Endothelial cell of umbilical vein (primary cell): ENCODE results near the gene MISP3.

Source experiments
- EZH2 ChIP-seq: IDR thresholded peaks from 2 replicates; pipeline ENCODE4 v1.6.1; 2012; ENCODE audit warnings: borderline replicate concordance, low read depth, mild to moderate bottlenecking, moderate library complexity, low read length, inconsistent platforms; ENCODE audit not compliant: severe bottlenecking
- FOS ChIP-seq: IDR thresholded peaks from 2 replicates; pipeline ENCODE4 v1.6.1; 2011; ENCODE audit warnings: mild to moderate bottlenecking, low read length, moderate library complexity, borderline replicate concordance; ENCODE audit not compliant: insufficient read depth
- GATA2 ChIP-seq: IDR thresholded peaks from 2 replicates; pipeline ENCODE4 v1.7.0; 2011; ENCODE audit warnings: low read depth, mild to moderate bottlenecking, moderate library complexity, mixed read lengths, low read length; ENCODE audit not compliant: insufficient read length, insufficient read depth
- JUN ChIP-seq: IDR thresholded peaks from 2 replicates; pipeline ENCODE4 v1.6.1; 2011; ENCODE audit warnings: borderline replicate concordance, low read depth; ENCODE audit not compliant: insufficient read length, insufficient read depth
- MYC ChIP-seq: IDR thresholded peaks from one replicate; pipeline ENCODE4 v1.6.1; 2011; ENCODE audit warnings: mild to moderate bottlenecking, low read depth, low read length
- POLR2A ChIP-seq: IDR thresholded peaks from 2 replicates; pipeline ENCODE4 v1.6.1; 2012; ENCODE audit warnings: low read depth, mild to moderate bottlenecking, control low read depth, low read length
- POLR2AphosphoS5 ChIP-seq: IDR thresholded peaks from 2 replicates; pipeline ENCODE4 v1.6.1; 2012; ENCODE audit warnings: low read depth, mild to moderate bottlenecking, control low read depth, low read length, moderate library complexity; ENCODE audit not compliant: insufficient read depth
- TF ChIP-seq, protein P1 (sequence below), 2 donors: IDR thresholded peaks; 1 replicate in 1 of 2; 2 replicates in 1 of 2; pipeline ENCODE4 v1.5.1; 2011; ENCODE audit warnings: low read length in 2 of 2, mild to moderate bottlenecking in 2 of 2, moderate library complexity in 2 of 2, control low read depth in 1 of 2, inconsistent platforms in 1 of 2, low read depth in 1 of 2; ENCODE audit not compliant: insufficient read depth in 1 of 2; ENCODE audit errors: extremely low read depth in 1 of 2
- TF ChIP-seq, protein P2 (sequence below): IDR thresholded peaks from 2 replicates; pipeline ENCODE4 v1.6.1; 2011; ENCODE audit not compliant: insufficient read depth, insufficient read length

DNA sequence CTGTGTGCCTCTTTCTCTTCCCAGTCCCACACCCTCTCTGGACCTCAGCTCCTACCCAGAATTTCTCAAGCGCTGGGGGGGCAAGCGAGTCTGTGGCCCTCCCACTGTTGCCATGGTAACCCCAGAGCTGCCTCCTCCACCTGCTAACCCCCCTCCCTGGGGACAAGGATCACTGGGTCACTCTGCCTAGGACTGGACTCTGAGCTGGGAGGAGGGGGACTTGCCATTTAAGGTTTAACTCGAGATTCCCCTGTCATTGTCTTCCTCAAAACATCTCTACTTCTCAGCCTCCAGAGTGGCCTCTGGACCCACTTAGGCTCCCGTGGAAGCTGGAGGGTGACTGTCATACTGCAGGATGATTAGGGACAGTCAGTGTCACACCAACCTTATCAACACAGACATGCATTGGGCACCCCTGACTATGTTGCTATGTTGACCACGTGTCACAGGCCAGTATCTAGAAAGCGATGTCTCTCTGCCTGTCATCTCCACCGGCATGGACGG, 12.9 kb upstream of the MISP3 start:
- TF ChIP-seq, protein P1, sequence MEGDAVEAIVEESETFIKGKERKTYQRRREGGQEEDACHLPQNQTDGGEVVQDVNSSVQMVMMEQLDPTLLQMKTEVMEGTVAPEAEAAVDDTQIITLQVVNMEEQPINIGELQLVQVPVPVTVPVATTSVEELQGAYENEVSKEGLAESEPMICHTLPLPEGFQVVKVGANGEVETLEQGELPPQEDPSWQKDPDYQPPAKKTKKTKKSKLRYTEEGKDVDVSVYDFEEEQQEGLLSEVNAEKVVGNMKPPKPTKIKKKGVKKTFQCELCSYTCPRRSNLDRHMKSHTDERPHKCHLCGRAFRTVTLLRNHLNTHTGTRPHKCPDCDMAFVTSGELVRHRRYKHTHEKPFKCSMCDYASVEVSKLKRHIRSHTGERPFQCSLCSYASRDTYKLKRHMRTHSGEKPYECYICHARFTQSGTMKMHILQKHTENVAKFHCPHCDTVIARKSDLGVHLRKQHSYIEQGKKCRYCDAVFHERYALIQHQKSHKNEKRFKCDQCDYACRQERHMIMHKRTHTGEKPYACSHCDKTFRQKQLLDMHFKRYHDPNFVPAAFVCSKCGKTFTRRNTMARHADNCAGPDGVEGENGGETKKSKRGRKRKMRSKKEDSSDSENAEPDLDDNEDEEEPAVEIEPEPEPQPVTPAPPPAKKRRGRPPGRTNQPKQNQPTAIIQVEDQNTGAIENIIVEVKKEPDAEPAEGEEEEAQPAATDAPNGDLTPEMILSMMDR (IDR thresholded peaks at IDR 0.05; ENCODE audit: extremely low read depth in 1 of 2, insufficient read depth in 1 of 2, low read depth in 1 of 2, low read length in 2 of 2) = no peak
- TF ChIP-seq FOS = no peak
- no peak for TF ChIP-seq EZH2
- no peak for TF ChIP-seq MYC
- TF ChIP-seq POLR2A = no peak
- no peak for TF ChIP-seq POLR2AphosphoS5
- TF ChIP-seq, protein P2, sequence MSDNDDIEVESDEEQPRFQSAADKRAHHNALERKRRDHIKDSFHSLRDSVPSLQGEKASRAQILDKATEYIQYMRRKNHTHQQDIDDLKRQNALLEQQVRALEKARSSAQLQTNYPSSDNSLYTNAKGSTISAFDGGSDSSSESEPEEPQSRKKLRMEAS = no peak
- TF ChIP-seq JUN = no peak
- no peak for TF ChIP-seq GATA2
